Endothelial cell of umbilical vein (primary cell): ENCODE measurements around the gene PCNT. TPM values are rescaled to one million over a fixed set of nuclear protein-coding genes. Genes with fewer than 3 reads are reported as not detected.

Experiments used
- BruUV-seq: library from RNA; stranded (reverse); fragments of 400-500 nt; replicated peaks from 2 replicates; lab custom pipeline; 2021; lab: Mats Ljungman, UMichigan
- CTCF ChIA-PET: fragments of 300-600, 350-600 bp; sonication (Branson Sonifier 250); formaldehyde crosslinking; loops from one replicate; lab custom pipeline; 2021; ENCODE audit warnings: antibody characterized with exemption, inconsistent platforms; lab: Charles Lee
- POLR2A ChIA-PET: fragments of 300-600, 350-600 bp; sonication (Branson Sonifier 250); formaldehyde crosslinking; loops from one replicate; lab custom pipeline; 2021; ENCODE audit warnings: antibody characterized with exemption, inconsistent platforms; lab: Charles Lee
- DNase-seq: peaks from one replicate; pipeline ENCODE4 v3.0.0-alpha.2; 2011; ENCODE audit warnings: low read depth, low spot score
- FAIRE-seq: peaks from 2 replicates; lab custom pipeline; 2011; peaks lifted over from hg19 to GRCh38; lab: Jason Lieb, UNC
- H2AFZ ChIP-seq: 2 replicates; pipeline ENCODE4 v1.6.0; 2012; ENCODE audit warnings: low read depth, low read length, control low read depth, inconsistent platforms
- H3K27ac ChIP-seq: 2 replicates; pipeline ENCODE4 v1.5.1; 2011; ENCODE audit warnings: low read depth, mild to moderate bottlenecking, control low read depth, low read length, moderate library complexity; ENCODE audit not compliant: insufficient read depth
- H3K27me3 ChIP-seq, 2 experiments: 2 replicates each; pipeline versions ENCODE4 v1.6.0 to v1.6.1; 2011; ENCODE audit warnings: low read length in 2 of 2, mixed read lengths in 1 of 2; ENCODE audit not compliant: control insufficient read depth in 2 of 2, insufficient read depth in 2 of 2
- H3K36me3 ChIP-seq, 2 experiments: 2 replicates in 1 of 2; 3 replicates in 1 of 2; pipeline ENCODE4 v1.5.1; 2011; ENCODE audit warnings: low read length in 2 of 2, mild to moderate bottlenecking in 1 of 2, moderate library complexity in 1 of 2; ENCODE audit not compliant: control insufficient read depth in 2 of 2, insufficient read depth in 2 of 2; ENCODE audit errors: extremely low read depth in 1 of 2
- H3K4me1 ChIP-seq: 3 replicates; pipeline ENCODE4 v1.5.1; 2011; ENCODE audit warnings: mild to moderate bottlenecking, low read length; ENCODE audit not compliant: control insufficient read depth, insufficient read depth; ENCODE audit errors: extremely low read depth
- H3K4me2 ChIP-seq: 2 replicates; pipeline ENCODE4 v1.6.1; 2011; ENCODE audit warnings: low read length, control low read depth, mixed read lengths; ENCODE audit not compliant: insufficient read depth
- H3K4me3 ChIP-seq, 3 experiments: fragments of 200-600 bp in 1 of 3; sonication (generic), shearing (Covaris generic) in 1 of 3; replicated peaks in 1 of 3; 2 replicates each; pipeline ENCODE4 v1.5.1; 2011 to 2016; ENCODE audit warnings: control low read depth in 3 of 3, low read length in 3 of 3, mild to moderate bottlenecking in 2 of 3, inconsistent platforms in 1 of 3, low read depth in 1 of 3, moderate library complexity in 1 of 3; ENCODE audit not compliant: insufficient read depth in 1 of 3
- H3K79me2 ChIP-seq: 2 replicates; pipeline ENCODE4 v1.6.0; 2012; ENCODE audit warnings: low read length, inconsistent platforms; ENCODE audit not compliant: control insufficient read depth, insufficient read depth
- H3K9ac ChIP-seq: replicated peaks from 2 replicates; pipeline ENCODE3; 2011; ENCODE audit warnings: low read length, control low read depth; ENCODE audit not compliant: insufficient read depth; ENCODE audit errors: extremely low read depth
- H3K9me1 ChIP-seq: replicated peaks from 3 replicates; pipeline ENCODE4 v1.6.0; 2011; ENCODE audit warnings: mild to moderate bottlenecking, low read length; ENCODE audit not compliant: control insufficient read depth, insufficient read depth; ENCODE audit errors: extremely low read depth
- H3K9me3 ChIP-seq: replicated peaks from 2 replicates; pipeline ENCODE4 v1.5.1; 2012; ENCODE audit warnings: low read length, inconsistent platforms; ENCODE audit not compliant: control insufficient read depth, insufficient read depth
- H4K20me1 ChIP-seq: replicated peaks from 2 replicates; pipeline ENCODE3; 2011; ENCODE audit warnings: mild to moderate bottlenecking, low read length; ENCODE audit not compliant: control insufficient read depth, insufficient read depth; ENCODE audit errors: extremely low read depth
- CTCF ChIP-seq, 2 donors: IDR thresholded peaks; 1 replicate in 1 of 2; 2 replicates in 1 of 2; pipeline ENCODE4 v1.5.1; 2011; ENCODE audit warnings: low read length in 2 of 2, mild to moderate bottlenecking in 2 of 2, moderate library complexity in 2 of 2, control low read depth in 1 of 2, inconsistent platforms in 1 of 2, low read depth in 1 of 2; ENCODE audit not compliant: insufficient read depth in 1 of 2; ENCODE audit errors: extremely low read depth in 1 of 2
- EZH2 ChIP-seq: IDR thresholded peaks from 2 replicates; pipeline ENCODE4 v1.6.1; 2012; ENCODE audit warnings: borderline replicate concordance, low read depth, mild to moderate bottlenecking, moderate library complexity, low read length, inconsistent platforms; ENCODE audit not compliant: severe bottlenecking
- FOS ChIP-seq: IDR thresholded peaks from 2 replicates; pipeline ENCODE4 v1.6.1; 2011; ENCODE audit warnings: mild to moderate bottlenecking, low read length, moderate library complexity, borderline replicate concordance; ENCODE audit not compliant: insufficient read depth
- GATA2 ChIP-seq: IDR thresholded peaks from 2 replicates; pipeline ENCODE4 v1.7.0; 2011; ENCODE audit warnings: low read depth, mild to moderate bottlenecking, moderate library complexity, mixed read lengths, low read length; ENCODE audit not compliant: insufficient read length, insufficient read depth
- JUN ChIP-seq: IDR thresholded peaks from 2 replicates; pipeline ENCODE4 v1.6.1; 2011; ENCODE audit warnings: borderline replicate concordance, low read depth; ENCODE audit not compliant: insufficient read length, insufficient read depth
- MAX ChIP-seq: IDR thresholded peaks from 2 replicates; pipeline ENCODE4 v1.6.1; 2011; ENCODE audit not compliant: insufficient read depth, insufficient read length
- MYC ChIP-seq: IDR thresholded peaks from one replicate; pipeline ENCODE4 v1.6.1; 2011; ENCODE audit warnings: mild to moderate bottlenecking, low read depth, low read length
- POLR2A ChIP-seq: IDR thresholded peaks from 2 replicates; pipeline ENCODE4 v1.6.1; 2012; ENCODE audit warnings: low read depth, mild to moderate bottlenecking, control low read depth, low read length
- POLR2AphosphoS5 ChIP-seq: IDR thresholded peaks from 2 replicates; pipeline ENCODE4 v1.6.1; 2012; ENCODE audit warnings: low read depth, mild to moderate bottlenecking, control low read depth, low read length, moderate library complexity; ENCODE audit not compliant: insufficient read depth
- dilution Hi-C: fragments of 300-500 bp; cut with MboI; formaldehyde crosslinking; loops from one replicate; pipeline ENCODE4 v1.15.0; 2019; ENCODE audit warnings: low sequenced_read_pairs; ENCODE audit not compliant: extremely low pct_ligation_motif_present
- intact Hi-C: fragments of 100-400 bp; cut with micrococcal nuclease; formaldehyde crosslinking; loops from one replicate; pipeline ENCODE4 v1.10.0; 2022
- polyA plus RNA-seq, 4 experiments: library from polyadenylated mRNA; depleted of rRNA in 3 of 4; stranded (reverse) in 3 of 4; unstranded in 1 of 4; fragments of >200 nt; gene quantifications; 2 replicates each; pipeline versions ENCODE4 v1.2.1 to v1.2.3, GENCODE V29; 2011 to 2012; ENCODE audit warnings: missing spikeins in 1 of 4
- total RNA-seq: library from RNA; stranded (reverse); gene quantifications from 2 replicates; pipeline ENCODE4 v1.2.3, GENCODE V29; 2021

Gene PCNT
- total and polyA plus RNA-seq, 2 donors (not counting 3 experiments of a cell fraction or from before 2014, with no cell fraction given): 9.6 to 49.5 TPM

GRCh38 chr21:46390603-46391545 lies 66.9 kb downstream of the PCNT start:
- H2AFZ ChIP-seq: no peak overlapping the region
- FAIRE-seq (no peak), DNase-seq (no peak)
- no peak overlapping the region for H3K4me3 ChIP-seq
- no peak overlapping the region for H3K4me2 ChIP-seq
- H3K27ac ChIP-seq: no peak overlapping the region
- H3K4me1 ChIP-seq: no peaks in the 10 kb centered on the region
- H3K9me1 ChIP-seq: no peaks in the 10 kb centered on the region
- ChIA-PET POLR2A (no interaction called here), CTCF (interaction anchor here (1.1 to 1.4 kb wide), 2 partner anchors 10 to 47 kb away, joined by 3 read pairs; no protein-coding TSS in a partner anchor)
- no peaks in the 10 kb centered on the region for H3K79me2 ChIP-seq
- no peaks in the 10 kb centered on the region for H3K27me3 ChIP-seq
- intact Hi-C loops (no loop called here), dilution Hi-C loops (no loop called here)
- H3K36me3 ChIP-seq: peaks cover 2 to 26% of the 10 kb centered on the region in 2 experiments
- H3K9me3 ChIP-seq: no peaks in the 10 kb centered on the region
- H3K9ac ChIP-seq: no peak overlapping the region
- BruUV-seq: no TSS peak
- H4K20me1 ChIP-seq: no peaks in the 10 kb centered on the region
- TF ChIP-seq GATA2 (no peak), FOS (no peak), POLR2AphosphoS5 (no peak), MYC (no peak), POLR2A (no peak), MAX (no peak), JUN (no peak), EZH2 (no peak), CTCF (IDR thresholded peaks at IDR 0.05; ENCODE audit: extremely low read depth in 1 of 2, insufficient read depth in 1 of 2, low read depth in 1 of 2, low read length in 2 of 2) (no peak)
